ENCODE measurements around the gene DBX2.

Gene DBX2

DNA sequence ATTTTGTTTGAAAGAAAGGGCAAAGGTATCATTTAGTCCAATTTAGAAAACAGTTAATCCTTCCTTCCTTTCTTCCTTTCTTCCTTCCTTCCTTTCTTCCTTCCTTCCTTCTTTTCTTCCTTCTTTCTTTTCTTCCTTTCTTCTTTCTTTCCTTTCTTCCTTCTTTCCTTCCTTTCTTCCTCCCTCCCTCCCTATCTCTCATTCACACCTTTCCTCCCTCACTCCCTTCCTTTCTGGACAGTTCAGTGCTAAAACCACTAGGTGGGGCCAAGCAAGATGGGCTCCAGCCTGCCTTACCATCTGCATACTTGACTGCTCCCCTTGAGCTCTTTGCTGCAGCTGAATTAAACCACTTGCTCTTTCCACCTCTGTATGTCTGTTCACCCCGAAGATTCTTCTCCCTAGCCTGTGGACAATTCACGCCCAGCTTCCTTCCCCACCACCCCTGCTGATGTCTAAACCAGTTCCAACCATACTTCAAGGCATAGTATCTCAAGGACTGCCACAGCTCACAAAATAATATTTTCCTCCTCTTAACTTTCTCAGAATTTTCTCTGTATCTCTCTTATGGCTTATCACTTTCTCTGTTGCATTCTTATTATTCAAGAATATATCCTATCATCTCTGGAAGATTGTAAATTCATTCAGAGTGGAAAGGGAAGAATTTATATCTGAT, 78.0 kb downstream of the DBX2 start:
- Histone ChIP-seq H4K8ac (ENCODE audit: low read depth, low read length) (no peak overlapping the region), H2AK5ac (ENCODE audit: low read depth, low read length) (no peak overlapping the region), H4K91ac (ENCODE audit: low read depth, low read length, poor library complexity) (no peak overlapping the region), H3K4me1 (ENCODE audit: control insufficient read depth in 2 of 2, insufficient read depth in 1 of 2, low read depth in 1 of 2, low read length in 2 of 2) (no peaks in the 10 kb centered on the region), H3K18ac (ENCODE audit: low read length) (no peak overlapping the region), H3K79me1 (ENCODE audit: low read depth, low read length) (no peaks in the 10 kb centered on the region), H3K27me3 (ENCODE audit: control insufficient read depth in 3 of 3, insufficient read depth in 3 of 3, low read depth in 1 of 3, low read length in 3 of 3) (no peaks in the 10 kb centered on the region), H3K4me2 (ENCODE audit: insufficient read depth, low read length, poor library complexity, severe bottlenecking) (no peak overlapping the region), H2BK5ac (ENCODE audit: low read length) (no peak overlapping the region), H3K4me3 (ENCODE audit: low read length in 2 of 2) (no peak overlapping the region), H2AFZ (ENCODE audit: low read length) (no peak overlapping the region), H3K36me3 (replicated peaks in 1 of 2; ENCODE audit: control insufficient read depth in 2 of 2, insufficient read depth in 2 of 2, low read length in 2 of 2) (no peaks in the 10 kb centered on the region), H3K9me3 (replicated peaks in 1 of 2; ENCODE audit: control insufficient read depth in 2 of 2, insufficient read depth in 1 of 2, low read depth in 1 of 2, low read length in 2 of 2) (no peaks in the 10 kb centered on the region), H2BK15ac (ENCODE audit: low read length) (no peak overlapping the region), H3K9ac (ENCODE audit: low read depth, low read length, poor library complexity) (no peak overlapping the region), H2BK120ac (ENCODE audit: low read depth, low read length) (no peak overlapping the region), H3K14ac (ENCODE audit: low read length) (no peak overlapping the region), H2BK12ac (ENCODE audit: low read length) (no peak overlapping the region), H3K27ac (replicated peaks; ENCODE audit: low read length) (no peak overlapping the region), H3K4ac (ENCODE audit: low read length) (no peak overlapping the region), H3K23ac (ENCODE audit: low read depth, low read length, poor library complexity) (no peak overlapping the region)
- WGBS, 2 donors (ENCODE audit: extremely low coverage in 2 of 2, insufficient read length in 2 of 2, insufficient replicate concordance in 1 of 2), result no CpG with 5 or more reads among the region's 2 CpGs
- DNase-seq (ENCODE audit: low spot score), result peak; percentile 33

DNA sequence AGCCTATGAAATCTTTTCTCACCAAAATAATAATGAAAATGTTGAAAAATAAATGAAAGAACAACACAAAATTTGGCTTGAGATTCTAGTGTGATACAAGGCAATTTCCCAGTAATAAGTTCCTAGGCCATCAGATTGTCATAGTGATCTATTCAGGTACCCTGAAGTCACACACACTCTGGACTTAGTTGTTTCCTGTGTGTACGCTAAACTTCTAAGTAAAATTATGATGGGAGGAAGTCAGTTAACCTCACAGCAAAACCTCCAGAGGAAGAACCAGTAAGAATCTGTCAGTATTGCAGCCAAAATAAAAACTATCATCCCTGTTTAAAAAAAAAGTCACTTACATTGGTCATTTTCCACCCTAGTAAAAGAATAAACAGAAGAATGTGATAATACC, 81.9 kb downstream of the DBX2 start:
- H3K4me2 ChIP-seq (ENCODE audit: insufficient read depth, low read length, poor library complexity, severe bottlenecking), result no peak overlapping the region
- H3K9ac ChIP-seq (ENCODE audit: low read depth, low read length, poor library complexity), result no peak overlapping the region
- no peak overlapping the region for H4K8ac ChIP-seq (ENCODE audit: low read depth, low read length)
- no peak overlapping the region for H2BK120ac ChIP-seq (ENCODE audit: low read depth, low read length)
- H3K79me1 ChIP-seq (ENCODE audit: low read depth, low read length), result no peaks in the 10 kb centered on the region
- no peak overlapping the region for H3K4ac ChIP-seq (ENCODE audit: low read length)
- no peak overlapping the region for H3K18ac ChIP-seq (ENCODE audit: low read length)
- H3K23ac ChIP-seq (ENCODE audit: low read depth, low read length, poor library complexity), result no peak overlapping the region
- no peak overlapping the region for H3K27ac ChIP-seq (replicated peaks; ENCODE audit: low read length)
- H3K14ac ChIP-seq (ENCODE audit: low read length), result no peak overlapping the region
- H2BK15ac ChIP-seq (ENCODE audit: low read length), result no peak overlapping the region
- no peaks in the 10 kb centered on the region for H3K4me1 ChIP-seq (ENCODE audit: control insufficient read depth in 2 of 2, insufficient read depth in 1 of 2, low read depth in 1 of 2, low read length in 2 of 2)
- WGBS, 2 donors (ENCODE audit: extremely low coverage in 2 of 2, insufficient read length in 2 of 2, insufficient replicate concordance in 1 of 2), result no CpG with 5 or more reads among the region's 1 CpG
- H3K4me3 ChIP-seq (ENCODE audit: low read length in 2 of 2), result no peak overlapping the region
- no peak overlapping the region for H4K91ac ChIP-seq (ENCODE audit: low read depth, low read length, poor library complexity)
- H3K9me3 ChIP-seq (replicated peaks in 1 of 2; ENCODE audit: control insufficient read depth in 2 of 2, insufficient read depth in 1 of 2, low read depth in 1 of 2, low read length in 2 of 2), result no peaks in the 10 kb centered on the region
- no peaks in the 10 kb centered on the region for H3K27me3 ChIP-seq (ENCODE audit: control insufficient read depth in 3 of 3, insufficient read depth in 3 of 3, low read depth in 1 of 3, low read length in 3 of 3)
- no peak overlapping the region for H2BK12ac ChIP-seq (ENCODE audit: low read length)
- DNase-seq (ENCODE audit: low spot score), result no peak
- no peak overlapping the region for H2AK5ac ChIP-seq (ENCODE audit: low read depth, low read length)
- H2BK5ac ChIP-seq (ENCODE audit: low read length), result no peak overlapping the region
- H3K36me3 ChIP-seq (replicated peaks in 1 of 2; ENCODE audit: control insufficient read depth in 2 of 2, insufficient read depth in 2 of 2, low read length in 2 of 2), result no peaks in the 10 kb centered on the region
- no peak overlapping the region for H2AFZ ChIP-seq (ENCODE audit: low read length)
